Measurements from ENCODE around the gene SLC35F3. TPM values are rescaled to one million over a fixed set of nuclear protein-coding genes. Genes with fewer than 3 reads are reported as not detected.

Gene SLC35F3
- total and polyA plus RNA-seq, 2 donors from 2014 or later, result 0.41 to 0.66 TPM

- Histone ChIP-seq H3K4me1 (ENCODE audit: control insufficient read depth in 2 of 3, insufficient read depth in 2 of 3, low read depth in 1 of 3, low read length in 3 of 3) (no peaks in the 10 kb centered on the region), H3K4me3 (ENCODE audit: low read length in 3 of 3) (no peak overlapping the region), H3K9ac (ENCODE audit: low read length in 3 of 3) (no peak overlapping the region), H3K27me3 (ENCODE audit: control insufficient read depth, insufficient read depth, low read length) (no peaks in the 10 kb centered on the region), H3K36me3 (ENCODE audit: control insufficient read depth in 2 of 3, insufficient read depth in 3 of 3, low read length in 3 of 3) (no peaks in the 10 kb centered on the region), H3K9me3 (ENCODE audit: control insufficient read depth in 2 of 3, insufficient read depth in 1 of 3, low read length in 3 of 3) (peaks cover 0 to 4% (median 2%) of the 10 kb centered on the region in 3 donors), H3K27ac (ENCODE audit: low read depth in 2 of 2, low read length in 2 of 2) (no peak overlapping the region)
- TF ChIP-seq, protein P1, sequence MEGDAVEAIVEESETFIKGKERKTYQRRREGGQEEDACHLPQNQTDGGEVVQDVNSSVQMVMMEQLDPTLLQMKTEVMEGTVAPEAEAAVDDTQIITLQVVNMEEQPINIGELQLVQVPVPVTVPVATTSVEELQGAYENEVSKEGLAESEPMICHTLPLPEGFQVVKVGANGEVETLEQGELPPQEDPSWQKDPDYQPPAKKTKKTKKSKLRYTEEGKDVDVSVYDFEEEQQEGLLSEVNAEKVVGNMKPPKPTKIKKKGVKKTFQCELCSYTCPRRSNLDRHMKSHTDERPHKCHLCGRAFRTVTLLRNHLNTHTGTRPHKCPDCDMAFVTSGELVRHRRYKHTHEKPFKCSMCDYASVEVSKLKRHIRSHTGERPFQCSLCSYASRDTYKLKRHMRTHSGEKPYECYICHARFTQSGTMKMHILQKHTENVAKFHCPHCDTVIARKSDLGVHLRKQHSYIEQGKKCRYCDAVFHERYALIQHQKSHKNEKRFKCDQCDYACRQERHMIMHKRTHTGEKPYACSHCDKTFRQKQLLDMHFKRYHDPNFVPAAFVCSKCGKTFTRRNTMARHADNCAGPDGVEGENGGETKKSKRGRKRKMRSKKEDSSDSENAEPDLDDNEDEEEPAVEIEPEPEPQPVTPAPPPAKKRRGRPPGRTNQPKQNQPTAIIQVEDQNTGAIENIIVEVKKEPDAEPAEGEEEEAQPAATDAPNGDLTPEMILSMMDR (IDR thresholded peaks at IDR 0.05; ENCODE audit: borderline replicate concordance, extremely low read depth, insufficient read depth), result no peak
- intact Hi-C loops (cut with DNase I), result no loop called here
- DNase-seq, result no peak
- FAIRE-seq, result no peak
Observed at GRCh38 chr1:234288946-234289345, 384.5 kb downstream of the SLC35F3 start.

DNA sequence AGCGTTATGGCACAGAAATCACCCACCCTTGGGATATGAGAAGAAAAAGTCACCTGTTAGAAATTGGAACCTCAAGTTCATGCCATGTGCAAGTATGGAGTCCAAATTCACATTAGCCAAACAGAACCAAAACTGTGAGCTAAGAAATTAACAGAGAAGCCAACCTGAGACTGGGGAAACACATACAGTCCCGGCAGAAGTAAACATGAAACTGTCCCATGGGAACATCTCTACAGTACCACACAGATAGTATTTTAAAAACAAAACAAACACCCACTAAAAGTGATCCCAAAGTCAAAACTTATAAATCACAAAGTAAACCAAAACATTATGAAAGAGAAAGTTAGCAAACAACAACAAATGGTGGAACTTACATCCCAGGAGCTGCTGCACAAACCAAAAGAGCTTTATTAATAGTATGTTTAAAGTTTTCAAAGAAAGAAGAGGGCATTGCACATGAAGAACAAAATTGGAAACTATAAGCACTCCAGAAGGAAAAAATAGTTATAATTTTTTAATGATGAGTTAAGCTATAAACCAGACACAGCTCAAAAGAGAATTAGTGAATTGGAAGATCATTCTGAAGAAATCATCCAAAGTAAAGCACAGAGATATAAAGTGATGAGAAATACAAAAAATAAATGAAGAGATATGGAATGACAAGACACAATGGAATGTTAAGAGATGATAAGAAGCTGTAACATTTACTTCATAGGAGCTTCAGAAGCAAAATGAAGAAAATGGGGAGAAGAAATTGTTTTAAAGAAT lies 385.2 kb downstream of the SLC35F3 start:
- H3K4me3 ChIP-seq (ENCODE audit: low read length in 3 of 3), result no peak overlapping the region
- peaks cover 0 to 4% (median 2%) of the 10 kb centered on the region in 3 donors for H3K9me3 ChIP-seq (ENCODE audit: control insufficient read depth in 2 of 3, insufficient read depth in 1 of 3, low read length in 3 of 3)
- H3K27me3 ChIP-seq (ENCODE audit: control insufficient read depth, insufficient read depth, low read length), result no peaks in the 10 kb centered on the region
- TF ChIP-seq, protein P1 (IDR thresholded peaks at IDR 0.05; ENCODE audit: borderline replicate concordance, extremely low read depth, insufficient read depth), result no peak
- intact Hi-C loops (cut with DNase I), result no loop called here
- FAIRE-seq (no peak), DNase-seq (no peak)
- no peaks in the 10 kb centered on the region for H3K4me1 ChIP-seq (ENCODE audit: control insufficient read depth in 2 of 3, insufficient read depth in 2 of 3, low read depth in 1 of 3, low read length in 3 of 3)
- no peak overlapping the region for H3K27ac ChIP-seq (ENCODE audit: low read depth in 2 of 2, low read length in 2 of 2)
- no peak overlapping the region for H3K9ac ChIP-seq (ENCODE audit: low read length in 3 of 3)
- no peaks in the 10 kb centered on the region for H3K36me3 ChIP-seq (ENCODE audit: control insufficient read depth in 2 of 3, insufficient read depth in 3 of 3, low read length in 3 of 3)

GRCh38 chr1:234292011-234292410 lies 387.5 kb downstream of the SLC35F3 start:
- TF ChIP-seq, protein P1 (IDR thresholded peaks at IDR 0.05; ENCODE audit: borderline replicate concordance, extremely low read depth, insufficient read depth), result no peak
- peaks cover 0 to 4% (median 2%) of the 10 kb centered on the region in 3 donors for H3K9me3 ChIP-seq (ENCODE audit: control insufficient read depth in 2 of 3, insufficient read depth in 1 of 3, low read length in 3 of 3)
- no peaks in the 10 kb centered on the region for H3K4me1 ChIP-seq (ENCODE audit: control insufficient read depth in 2 of 3, insufficient read depth in 2 of 3, low read depth in 1 of 3, low read length in 3 of 3)
- DNase-seq, result no peak
- no peaks in the 10 kb centered on the region for H3K27me3 ChIP-seq (ENCODE audit: control insufficient read depth, insufficient read depth, low read length)
- FAIRE-seq, result no peak
- intact Hi-C loops (cut with DNase I), result no loop called here
- H3K36me3 ChIP-seq (ENCODE audit: control insufficient read depth in 2 of 3, insufficient read depth in 3 of 3, low read length in 3 of 3), result no peaks in the 10 kb centered on the region
- H3K27ac ChIP-seq (ENCODE audit: low read depth in 2 of 2, low read length in 2 of 2), result no peak overlapping the region
- no peak overlapping the region for H3K9ac ChIP-seq (ENCODE audit: low read length in 3 of 3)
- H3K4me3 ChIP-seq (ENCODE audit: low read length in 3 of 3), result no peak overlapping the region

Measured in kidney (tissue), 14 donors.